Large intestine (tissue), 3 donors: ENCODE results near the gene MAOA. TPM values are rescaled to one million over a fixed set of nuclear protein-coding genes. Genes with fewer than 3 reads are reported as not detected.
A peak's percentile ranks its signal among the peaks of the same experiment; 100 is the strongest.

Source experiments
- DNase-seq, 2 donors: peaks; one replicate each; pipeline versions ENCODE4 v3.0.0 to v3.0.0-alpha.2; 2013
- H3K27ac ChIP-seq: one replicate; pipeline ENCODE4 v1.5.1; 2013; ENCODE audit warnings: low read length
- H3K27me3 ChIP-seq: 2 replicates; pipeline ENCODE4 v1.6.1; 2013; ENCODE audit warnings: low read length; ENCODE audit not compliant: control insufficient read depth, insufficient read depth
- H3K36me3 ChIP-seq: 2 replicates; pipeline ENCODE4 v1.6.1; 2013; ENCODE audit warnings: low read length; ENCODE audit not compliant: control insufficient read depth, insufficient read depth
- H3K4me1 ChIP-seq: one replicate; pipeline ENCODE4 v1.6.1; 2013; ENCODE audit warnings: low read length; ENCODE audit not compliant: control insufficient read depth, insufficient read depth
- H3K4me3 ChIP-seq: one replicate; pipeline ENCODE4 v1.5.1; 2013; ENCODE audit warnings: low read length
- H3K9me3 ChIP-seq: one replicate; pipeline ENCODE4 v1.6.1; 2013; ENCODE audit warnings: mild to moderate bottlenecking, low read depth, low read length, moderate library complexity; ENCODE audit not compliant: control insufficient read depth
- WGBS: methylation state at CpG from one replicate; pipeline ENCODE4 v1.1.5; 2013; ENCODE audit warnings: low lambda C conversion rate; ENCODE audit not compliant: insufficient coverage; 5-methylcytosine and 5-hydroxymethylcytosine counted together
- polyA plus RNA-seq: library from polyadenylated mRNA; unstranded; fragments of 120-200 nt; gene quantifications from one replicate; pipeline ENCODE4 v1.2.1, GENCODE V29; 2013

Gene MAOA
- polyA plus RNA-seq, 1 donor: 94.7 TPM

DNA sequence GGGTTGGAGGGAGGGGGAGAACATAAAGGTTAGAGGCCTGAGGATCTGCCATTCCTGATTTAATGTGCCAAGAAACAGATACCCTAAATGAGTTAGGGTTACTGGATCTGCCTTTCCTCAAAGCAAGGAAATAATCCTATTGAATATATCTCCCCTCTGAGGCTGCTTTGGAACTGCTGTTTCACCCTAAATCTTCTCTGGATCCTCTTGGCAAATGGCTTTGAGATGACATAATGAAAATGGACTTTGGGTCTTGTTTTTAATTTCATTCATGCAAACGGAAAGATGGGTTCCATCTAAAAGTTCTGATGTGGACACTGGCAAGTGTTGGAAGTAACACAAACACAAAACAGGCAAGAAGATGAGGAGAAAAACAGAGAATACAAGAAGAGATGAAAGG is 23.0 kb upstream of the MAOA start:
- H3K4me3 ChIP-seq: no peak overlapping the region
- no peaks in the 10 kb centered on the region for H3K36me3 ChIP-seq
- no peak overlapping the region for H3K27ac ChIP-seq
- no peaks in the 10 kb centered on the region for H3K4me1 ChIP-seq
- no peaks in the 10 kb centered on the region for H3K27me3 ChIP-seq
- no peak for DNase-seq
- H3K9me3 ChIP-seq: no peaks in the 10 kb centered on the region
- WGBS: no CpG with 5 or more reads among the region's 1 CpG

GRCh38 chrX:43633757-43634156 is 22.3 kb upstream of the MAOA start:
- Histone ChIP-seq H3K27me3 (no peaks in the 10 kb centered on the region), H3K36me3 (no peaks in the 10 kb centered on the region), H3K4me1 (no peaks in the 10 kb centered on the region), H3K4me3 (no peak overlapping the region), H3K9me3 (no peaks in the 10 kb centered on the region), H3K27ac (no peak overlapping the region)
- no peak for DNase-seq
- no CpG with 5 or more reads among the region's 3 CpGs for WGBS

DNA sequence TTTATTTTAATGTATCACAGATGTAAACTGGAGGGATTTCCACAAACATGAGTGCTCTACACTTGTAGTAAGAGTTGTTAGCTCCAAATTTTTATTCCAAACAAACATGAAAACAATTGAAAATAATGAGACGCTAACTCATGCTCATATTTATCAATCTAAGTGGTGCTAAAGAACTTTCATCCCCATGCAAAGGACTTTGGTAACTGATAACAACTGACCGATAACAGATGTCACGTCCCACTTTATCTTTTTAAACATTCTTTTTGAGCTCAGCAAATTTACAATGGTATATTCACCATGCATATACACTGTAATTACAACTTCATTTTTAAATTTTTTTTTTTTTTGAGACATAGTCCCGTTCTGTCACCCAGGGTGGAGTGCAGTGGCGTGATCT is 15.6 kb upstream of the MAOA start:
- no CpG with 5 or more reads among the region's 5 CpGs for WGBS
- Histone ChIP-seq H3K4me3 (no peak overlapping the region), H3K27ac (peak overlapping the region; percentile 55), H3K4me1 (peaks cover 9% of the 10 kb centered on the region), H3K27me3 (no peaks in the 10 kb centered on the region), H3K36me3 (no peaks in the 10 kb centered on the region), H3K9me3 (no peaks in the 10 kb centered on the region)
- DNase-seq: peak; percentile 15 to 58

- no peak overlapping the region for H3K4me3 ChIP-seq
- DNase-seq: no peak
- peaks cover 9% of the 10 kb centered on the region for H3K4me1 ChIP-seq
- no peaks in the 10 kb centered on the region for H3K36me3 ChIP-seq
- no peaks in the 10 kb centered on the region for H3K27me3 ChIP-seq
- no peak overlapping the region for H3K27ac ChIP-seq
- H3K9me3 ChIP-seq: no peaks in the 10 kb centered on the region
Measured at GRCh38 chrX:43641691-43642090, 14.4 kb upstream of the MAOA start.

DNA sequence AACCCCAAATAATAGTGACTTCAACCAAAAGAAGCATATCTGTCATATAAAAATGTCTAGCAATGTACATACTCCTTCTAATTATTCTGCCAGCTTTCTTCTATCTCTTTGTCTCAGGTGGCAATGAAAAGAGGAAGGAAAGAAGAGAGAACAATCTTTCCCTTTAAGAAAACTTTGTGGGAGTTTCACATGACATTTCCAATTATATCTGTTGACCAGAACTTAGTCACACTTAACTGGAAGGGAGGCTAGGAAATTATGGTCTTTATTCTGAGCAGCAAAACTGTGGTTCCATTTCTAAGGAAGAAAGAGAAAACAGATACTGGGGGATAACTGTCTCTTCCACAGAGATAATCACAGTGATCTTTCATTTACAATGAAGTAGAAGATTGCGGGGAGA is 12.9 kb upstream of the MAOA start:
- peak overlapping the region; percentile 47 for H3K27ac ChIP-seq
- DNase-seq: no peak
- H3K27me3 ChIP-seq: no peaks in the 10 kb centered on the region
- H3K4me1 ChIP-seq: peaks cover 9% of the 10 kb centered on the region
- no peak overlapping the region for H3K4me3 ChIP-seq
- WGBS: no CpG with 5 or more reads among the region's 1 CpG
- no peaks in the 10 kb centered on the region for H3K9me3 ChIP-seq
- H3K36me3 ChIP-seq: no peaks in the 10 kb centered on the region

GRCh38 chrX:43643662-43644061 is 12.4 kb upstream of the MAOA start:
- H3K27ac ChIP-seq: peak overlapping the region; percentile 47
- H3K9me3 ChIP-seq: no peaks in the 10 kb centered on the region
- H3K4me1 ChIP-seq: peaks cover 9% of the 10 kb centered on the region
- no peak for DNase-seq
- no peak overlapping the region for H3K4me3 ChIP-seq
- H3K27me3 ChIP-seq: no peaks in the 10 kb centered on the region
- H3K36me3 ChIP-seq: no peaks in the 10 kb centered on the region

- WGBS: no CpG with 5 or more reads among the region's 3 CpGs
- H3K9me3 ChIP-seq: no peaks in the 10 kb centered on the region
Measured at GRCh38 chrX:43644124-43644701, 11.9 kb upstream of the MAOA start.

GRCh38 chrX:43646800-43647199 is 9.3 kb upstream of the MAOA start:
- H3K4me1 ChIP-seq: peaks cover 9% of the 10 kb centered on the region
- H3K9me3 ChIP-seq: no peaks in the 10 kb centered on the region
- no peak overlapping the region for H3K4me3 ChIP-seq
- DNase-seq: peak; percentile 16 to 55
- H3K27ac ChIP-seq: peak overlapping the region; percentile 16
- no CpG with 5 or more reads among the region's 3 CpGs for WGBS
- no peaks in the 10 kb centered on the region for H3K36me3 ChIP-seq
- H3K27me3 ChIP-seq: no peaks in the 10 kb centered on the region

More at GRCh38 chrX:43644124-43644701, 11.9 kb upstream of the MAOA start:
- Histone ChIP-seq H3K4me3 (no peak overlapping the region), H3K36me3 (no peaks in the 10 kb centered on the region), H3K4me1 (peaks cover 9% of the 10 kb centered on the region), H3K27me3 (no peaks in the 10 kb centered on the region), H3K27ac (peak overlapping the region; percentile 47)
- DNase-seq: no peak

DNA sequence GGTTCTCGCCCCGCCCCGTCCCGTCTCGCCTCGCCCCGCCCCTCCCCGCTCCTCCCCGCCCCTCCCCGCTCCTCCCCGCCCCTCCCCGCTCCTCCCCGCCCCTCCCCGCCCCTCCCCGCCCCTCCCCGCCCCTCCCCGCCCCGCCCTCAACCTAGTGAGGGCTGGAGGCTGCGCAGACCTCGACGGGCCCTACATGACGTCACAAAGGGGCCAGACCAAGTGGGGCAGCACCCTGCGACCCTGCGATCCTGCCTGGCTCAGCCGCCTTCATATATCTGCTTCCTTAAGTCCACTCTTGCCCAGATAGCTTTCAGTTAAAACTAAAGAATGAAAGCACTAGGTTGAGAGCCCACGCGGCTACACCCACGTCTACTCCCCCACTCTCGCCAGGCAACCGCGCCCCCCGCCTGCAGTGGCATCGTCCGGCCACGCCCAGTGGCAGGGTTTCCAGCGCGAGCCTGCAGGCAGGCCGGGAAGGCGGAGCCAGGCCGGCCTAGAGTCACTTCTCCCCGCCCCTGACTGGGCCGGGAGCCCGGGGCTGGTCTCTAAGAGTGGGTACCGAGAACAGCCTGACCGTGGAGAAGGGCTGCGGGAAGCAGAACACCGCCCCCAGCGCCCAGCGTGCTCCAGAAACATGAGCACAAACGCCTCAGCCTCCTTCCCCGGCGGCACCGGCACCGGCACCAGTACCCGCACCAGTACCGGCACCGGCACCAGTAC is 1.5 kb upstream of the MAOA start:
- DNase-seq: peak; percentile 92 to 94
- Histone ChIP-seq H3K4me1 (no peaks in the 10 kb centered on the region), H3K9me3 (no peaks in the 10 kb centered on the region), H3K36me3 (no peaks in the 10 kb centered on the region), H3K27me3 (no peaks in the 10 kb centered on the region), H3K4me3 (peak overlapping the region; percentile 96), H3K27ac (peak overlapping the region; percentile 92)
- WGBS: no CpG with 5 or more reads among the region's 57 CpGs

DNA sequence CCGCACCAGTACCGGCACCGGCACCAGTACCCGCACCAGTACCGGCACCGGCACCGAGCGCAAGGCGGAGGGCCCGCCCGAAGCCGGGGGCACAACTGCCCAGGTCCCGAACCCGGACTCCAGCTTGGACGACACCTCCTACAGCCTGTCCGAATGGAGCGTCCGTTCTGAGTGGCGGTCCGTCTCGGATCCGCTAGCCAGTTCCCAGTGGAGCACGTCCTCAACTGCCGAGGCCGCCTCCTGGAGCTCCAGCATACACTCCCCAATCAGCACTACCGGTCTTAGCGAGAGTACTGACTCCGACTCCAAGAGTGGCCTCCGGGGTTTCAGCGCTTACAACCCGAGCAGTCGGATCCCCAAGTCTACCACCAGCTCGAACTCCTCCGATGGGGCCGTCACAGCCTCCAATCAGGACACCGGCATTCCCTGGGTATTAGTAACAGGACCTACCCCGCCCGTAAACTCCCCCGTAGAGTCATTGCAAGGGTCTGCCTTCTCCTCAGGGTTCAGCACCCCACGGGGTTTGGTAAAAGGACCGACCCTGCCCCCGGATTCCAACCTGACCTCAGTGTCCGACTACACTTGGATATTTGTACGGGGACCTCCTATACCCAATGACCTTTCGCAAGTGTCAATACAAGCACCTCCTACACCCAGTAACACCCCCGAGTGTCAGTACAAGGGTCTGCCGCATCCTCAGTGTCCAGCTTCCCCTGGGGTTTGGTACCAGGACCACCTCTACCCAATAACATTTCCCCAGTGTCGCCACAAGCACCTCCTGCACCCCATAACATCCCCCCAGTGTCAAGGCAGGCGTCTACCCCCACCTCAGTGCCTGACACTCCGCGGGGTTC is 721 bp upstream of the MAOA start:
- Histone ChIP-seq H3K36me3 (no peaks in the 10 kb centered on the region), H3K27ac (peak overlapping the region; percentile 92), H3K9me3 (no peaks in the 10 kb centered on the region), H3K27me3 (no peaks in the 10 kb centered on the region), H3K4me1 (no peaks in the 10 kb centered on the region), H3K4me3 (peak overlapping the region; percentile 96)
- DNase-seq: peak in 1 of 2 donors; percentile 51
- no CpG with 5 or more reads among the region's 51 CpGs for WGBS
